ACC112 (cell line): ENCODE data around the gene ZSWIM6.

ENCODE experiments used
- H2AFZ ChIP-seq: fragments of 200-600 bp; sonication (generic); one replicate; pipeline ENCODE4 v1.6.0; 2017; ENCODE audit warnings: antibody characterized with exemption, low read length; ENCODE audit not compliant: unreplicated experiment
- H3K27ac ChIP-seq: fragments of 200-600 bp; sonication (generic); 2 replicates; pipeline ENCODE4 v1.5.1; 2014; ENCODE audit warnings: low read depth, mild to moderate bottlenecking, antibody characterized with exemption, low read length, moderate library complexity
- H3K27me3 ChIP-seq: fragments of 200-600 bp; sonication (generic); 2 replicates; pipeline ENCODE4 v1.6.1; 2014; ENCODE audit warnings: mild to moderate bottlenecking, antibody characterized with exemption, low read length, moderate library complexity, mixed read lengths; ENCODE audit not compliant: insufficient read depth
- H3K36me3 ChIP-seq: fragments of 200-600 bp; sonication (generic); 2 replicates; pipeline ENCODE4 v1.6.1; 2016; ENCODE audit warnings: mild to moderate bottlenecking, antibody characterized with exemption, low read length, moderate library complexity, mixed read lengths; ENCODE audit not compliant: insufficient read depth
- H3K4me1 ChIP-seq: fragments of 200-600 bp; sonication (generic); one replicate; pipeline ENCODE4 v1.6.1; 2016; ENCODE audit warnings: low read length, mixed read lengths; ENCODE audit not compliant: insufficient read depth, unreplicated experiment, control insufficient read depth
- H3K4me3 ChIP-seq: fragments of 200-600 bp; sonication (generic); 2 replicates; pipeline ENCODE4 v1.5.1; 2014; ENCODE audit warnings: mild to moderate bottlenecking, low read depth, low read length
- H3K79me2 ChIP-seq: fragments of 200-600 bp; sonication (generic); one replicate; pipeline ENCODE4 v1.6.0; 2016; ENCODE audit warnings: low read length; ENCODE audit not compliant: control insufficient read depth, unreplicated experiment, insufficient read depth

The ZSWIM6 gene

DNA sequence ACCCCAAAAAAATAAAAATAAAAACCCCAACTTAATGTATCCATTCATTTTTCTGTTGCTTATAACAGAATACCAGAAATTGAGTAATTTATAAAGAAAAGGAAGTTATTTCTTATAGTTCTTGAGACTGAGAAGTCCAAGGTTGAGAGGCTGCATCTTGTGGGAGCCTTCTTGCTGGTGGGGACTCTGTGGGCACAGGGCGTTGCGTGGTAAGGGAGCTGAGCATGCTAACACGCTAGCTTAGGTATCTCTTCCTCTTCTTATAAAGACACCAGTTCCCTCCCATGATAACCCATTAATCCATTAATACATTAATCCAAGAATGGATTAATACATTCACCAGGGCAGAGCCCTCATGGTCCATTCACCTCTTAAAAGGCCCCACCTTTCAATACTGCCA is 150.9 kb downstream of the ZSWIM6 start:
- no peaks in the 10 kb centered on the region for H3K4me1 ChIP-seq
- H3K79me2 ChIP-seq = peaks cover 55% of the 10 kb centered on the region
- H3K36me3 ChIP-seq = peaks cover 6% of the 10 kb centered on the region; the same call in 1 of the 2 replicates
- H3K27ac ChIP-seq = no peak overlapping the region
- H3K27me3 ChIP-seq = no peaks in the 10 kb centered on the region
- H3K4me3 ChIP-seq = no peak overlapping the region
- H2AFZ ChIP-seq = no peak overlapping the region

GRCh38 chr5:61486476-61486875 is 154.4 kb downstream of the ZSWIM6 start:
- Histone ChIP-seq H3K36me3 (peaks cover 6% of the 10 kb centered on the region; the same call in 1 of the 2 replicates), H3K4me3 (no peak overlapping the region), H3K27me3 (no peaks in the 10 kb centered on the region), H3K27ac (no peak overlapping the region), H2AFZ (no peak overlapping the region), H3K4me1 (no peaks in the 10 kb centered on the region), H3K79me2 (peaks cover 53% of the 10 kb centered on the region)

DNA sequence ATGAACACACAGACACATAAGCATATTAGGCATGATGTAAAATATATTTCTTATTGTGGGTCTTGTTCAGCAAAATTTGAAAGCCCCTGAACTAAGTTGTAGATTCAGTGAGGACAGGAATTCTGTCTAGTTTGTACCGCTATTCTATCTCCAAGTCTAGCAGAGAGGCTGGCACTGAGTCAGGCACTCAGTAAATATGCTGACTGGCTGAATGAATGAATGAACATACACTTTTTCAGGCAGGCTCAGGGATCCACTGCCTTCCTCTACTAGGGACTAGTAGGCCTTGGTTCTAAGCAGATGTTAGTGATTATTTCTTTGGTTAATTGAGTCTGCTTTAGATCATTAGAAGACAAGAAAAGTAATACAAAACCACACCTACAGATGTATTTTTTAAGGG is 157.5 kb downstream of the ZSWIM6 start:
- no peak overlapping the region for H3K4me3 ChIP-seq
- peaks cover 2% of the 10 kb centered on the region; the same call in 1 of the 2 replicates for H3K36me3 ChIP-seq
- H3K27ac ChIP-seq = no peak overlapping the region
- no peaks in the 10 kb centered on the region for H3K4me1 ChIP-seq
- H3K79me2 ChIP-seq = peaks cover 41% of the 10 kb centered on the region
- no peaks in the 10 kb centered on the region for H3K27me3 ChIP-seq
- H2AFZ ChIP-seq = no peak overlapping the region

GRCh38 chr5:61491861-61492260 is 159.8 kb downstream of the ZSWIM6 start:
- peaks cover 6% of the 10 kb centered on the region; the same call in 1 of the 2 replicates for H3K36me3 ChIP-seq
- H3K4me1 ChIP-seq = no peaks in the 10 kb centered on the region
- H3K4me3 ChIP-seq = no peak overlapping the region
- no peak overlapping the region for H2AFZ ChIP-seq
- no peak overlapping the region for H3K27ac ChIP-seq
- H3K27me3 ChIP-seq = no peaks in the 10 kb centered on the region
- H3K79me2 ChIP-seq = peaks cover 25% of the 10 kb centered on the region

GRCh38 chr5:61493973-61494372 is 161.9 kb downstream of the ZSWIM6 start:
- no peaks in the 10 kb centered on the region for H3K27me3 ChIP-seq

DNA sequence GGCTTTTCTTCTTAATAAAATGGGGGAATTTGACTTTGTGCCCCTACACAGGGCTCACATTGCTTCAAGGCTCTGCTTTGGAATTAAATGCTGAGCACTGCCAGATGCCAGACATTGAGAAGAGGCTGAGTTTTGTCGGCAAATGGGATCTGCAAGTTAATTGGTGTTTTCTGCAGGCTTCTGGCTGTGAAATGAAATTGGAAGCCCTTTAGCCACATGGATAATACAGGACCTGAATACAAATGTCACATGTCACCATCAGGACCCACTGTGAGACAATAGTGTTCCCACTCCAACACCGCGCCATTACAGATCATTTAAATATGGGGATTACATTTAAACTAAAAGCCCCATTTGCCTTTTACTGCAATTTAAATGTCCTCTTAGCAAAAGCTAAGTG is 164.4 kb downstream of the ZSWIM6 start:
- H3K79me2 ChIP-seq = peaks cover 5% of the 10 kb centered on the region
- peaks cover 6% of the 10 kb centered on the region; the same call in 1 of the 2 replicates for H3K36me3 ChIP-seq
- no peak overlapping the region for H2AFZ ChIP-seq
- H3K27ac ChIP-seq = no peak overlapping the region
- no peak overlapping the region for H3K4me3 ChIP-seq
- H3K4me1 ChIP-seq = no peaks in the 10 kb centered on the region
- H3K27me3 ChIP-seq = no peaks in the 10 kb centered on the region

More at GRCh38 chr5:61493973-61494372, 161.9 kb downstream of the ZSWIM6 start:
- Histone ChIP-seq H3K27ac (no peak overlapping the region), H2AFZ (no peak overlapping the region), H3K4me1 (no peaks in the 10 kb centered on the region), H3K4me3 (no peak overlapping the region), H3K36me3 (peaks cover 6% of the 10 kb centered on the region; the same call in 1 of the 2 replicates), H3K79me2 (peaks cover 3% of the 10 kb centered on the region)

DNA sequence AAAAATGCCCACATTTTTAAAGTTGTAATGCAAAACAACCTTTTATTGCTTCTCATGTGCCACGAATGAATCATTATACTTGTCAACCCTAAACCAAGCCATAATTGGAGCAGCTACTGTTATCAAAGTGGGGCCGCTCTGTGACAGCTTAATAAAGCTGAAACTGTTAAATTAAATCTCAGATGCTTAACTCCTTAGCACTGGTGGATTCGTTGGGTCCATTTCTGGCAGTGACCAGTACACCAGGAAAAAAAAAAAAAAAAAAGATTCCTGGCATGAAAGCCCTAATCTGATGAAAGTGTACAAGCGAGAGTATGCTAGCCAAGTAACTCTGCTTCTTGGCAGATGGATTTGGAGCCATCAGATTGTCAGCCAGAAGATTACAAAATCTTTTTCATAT is 164.8 kb downstream of the ZSWIM6 start:
- no peak overlapping the region for H3K27ac ChIP-seq
- H3K79me2 ChIP-seq = peaks cover 5% of the 10 kb centered on the region
- H3K4me1 ChIP-seq = no peaks in the 10 kb centered on the region
- peaks cover 6% of the 10 kb centered on the region; the same call in 1 of the 2 replicates for H3K36me3 ChIP-seq
- H2AFZ ChIP-seq = no peak overlapping the region
- H3K4me3 ChIP-seq = no peak overlapping the region
- no peaks in the 10 kb centered on the region for H3K27me3 ChIP-seq

GRCh38 chr5:61498121-61498520 is 166.1 kb downstream of the ZSWIM6 start:
- no peak overlapping the region for H3K27ac ChIP-seq
- H3K79me2 ChIP-seq = peaks cover 5% of the 10 kb centered on the region
- no peak overlapping the region for H2AFZ ChIP-seq
- no peaks in the 10 kb centered on the region for H3K27me3 ChIP-seq
- H3K4me3 ChIP-seq = no peak overlapping the region
- no peaks in the 10 kb centered on the region for H3K4me1 ChIP-seq
- peaks cover 6% of the 10 kb centered on the region; the same call in 1 of the 2 replicates for H3K36me3 ChIP-seq

GRCh38 chr5:61501971-61502370 is 169.9 kb downstream of the ZSWIM6 start:
- no peak overlapping the region for H3K27ac ChIP-seq
- H3K79me2 ChIP-seq = peaks cover 3% of the 10 kb centered on the region
- H3K4me1 ChIP-seq = no peaks in the 10 kb centered on the region
- H3K4me3 ChIP-seq = no peak overlapping the region
- no peak overlapping the region for H2AFZ ChIP-seq
- no peaks in the 10 kb centered on the region for H3K27me3 ChIP-seq
- no peaks in the 10 kb centered on the region for H3K36me3 ChIP-seq

GRCh38 chr5:61504143-61504770 is 172.2 kb downstream of the ZSWIM6 start:
- no peak overlapping the region for H2AFZ ChIP-seq
- no peaks in the 10 kb centered on the region; the same call in none of the 2 replicates for H3K36me3 ChIP-seq
- H3K27me3 ChIP-seq = no peaks in the 10 kb centered on the region
- no peaks in the 10 kb centered on the region for H3K4me1 ChIP-seq
- H3K79me2 ChIP-seq = peaks cover 7% of the 10 kb centered on the region
- no peak overlapping the region for H3K4me3 ChIP-seq
- no peak overlapping the region for H3K27ac ChIP-seq

- Histone ChIP-seq H3K36me3 (peaks cover 3% of the 10 kb centered on the region), H2AFZ (no peak overlapping the region), H3K4me1 (no peaks in the 10 kb centered on the region), H3K27ac (no peak overlapping the region), H3K79me2 (peaks cover 4% of the 10 kb centered on the region), H3K4me3 (no peak overlapping the region), H3K27me3 (no peaks in the 10 kb centered on the region)
Observed at GRCh38 chr5:61505281-61505680, 173.2 kb downstream of the ZSWIM6 start.
